HG02642 (cell line): Measurements from ENCODE around the gene AIPL1.

Experiments
- ATAC-seq: cut with Tn5 transposase; IDR thresholded peaks from one replicate; pipeline ENCODE4 v1.9.1; 2021; ENCODE audit warnings: mild to moderate bottlenecking; ENCODE audit not compliant: unreplicated experiment, poor library complexity

The AIPL1 gene

GRCh38 chr17:6468051-6468790 is 33.3 kb upstream of the AIPL1 start:
- no peak for ATAC-seq

GRCh38 chr17:6467567-6467966 is 32.6 kb upstream of the AIPL1 start:
- ATAC-seq, result no peak

DNA sequence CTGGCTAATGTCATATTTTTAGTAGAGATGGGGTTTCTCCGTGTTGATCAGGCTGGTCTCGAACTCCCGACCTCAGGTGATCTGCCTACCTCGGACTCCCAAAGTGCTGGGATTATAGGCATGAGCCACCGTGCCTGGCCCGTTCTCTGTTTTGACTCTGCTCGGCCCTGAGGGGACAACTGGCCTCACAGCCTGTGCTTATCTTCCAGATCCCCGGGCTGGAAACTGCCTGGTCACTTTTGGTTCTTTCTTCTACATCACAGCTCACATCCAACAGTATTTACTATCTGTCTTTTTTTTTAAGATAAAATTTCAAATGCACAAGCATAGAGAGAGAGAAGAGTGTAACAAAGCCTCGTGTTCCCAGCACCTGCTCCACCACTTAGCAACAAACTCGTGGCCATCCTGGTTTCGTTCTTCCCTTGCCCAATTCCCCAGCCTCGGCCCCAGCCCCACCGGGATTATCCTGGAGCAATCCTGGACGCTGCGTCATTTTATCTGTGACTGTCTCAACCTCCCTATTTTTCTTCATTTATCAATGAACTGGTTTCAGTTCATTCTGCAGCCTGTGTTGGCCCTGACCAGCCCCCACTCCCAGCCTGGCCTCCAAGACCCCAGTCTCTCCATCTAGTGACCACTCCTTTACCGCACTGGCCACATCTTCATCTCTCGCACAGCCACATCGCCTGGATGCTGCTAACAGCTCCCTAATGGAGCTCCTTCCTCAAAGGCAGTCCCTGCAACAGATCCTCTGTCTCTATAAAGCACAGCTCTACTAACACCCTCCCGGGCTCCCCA is 30.5 kb upstream of the AIPL1 start:
- ATAC-seq, result no peak

- no peak for ATAC-seq
Measured at GRCh38 chr17:6464446-6465041, 29.6 kb upstream of the AIPL1 start.

DNA sequence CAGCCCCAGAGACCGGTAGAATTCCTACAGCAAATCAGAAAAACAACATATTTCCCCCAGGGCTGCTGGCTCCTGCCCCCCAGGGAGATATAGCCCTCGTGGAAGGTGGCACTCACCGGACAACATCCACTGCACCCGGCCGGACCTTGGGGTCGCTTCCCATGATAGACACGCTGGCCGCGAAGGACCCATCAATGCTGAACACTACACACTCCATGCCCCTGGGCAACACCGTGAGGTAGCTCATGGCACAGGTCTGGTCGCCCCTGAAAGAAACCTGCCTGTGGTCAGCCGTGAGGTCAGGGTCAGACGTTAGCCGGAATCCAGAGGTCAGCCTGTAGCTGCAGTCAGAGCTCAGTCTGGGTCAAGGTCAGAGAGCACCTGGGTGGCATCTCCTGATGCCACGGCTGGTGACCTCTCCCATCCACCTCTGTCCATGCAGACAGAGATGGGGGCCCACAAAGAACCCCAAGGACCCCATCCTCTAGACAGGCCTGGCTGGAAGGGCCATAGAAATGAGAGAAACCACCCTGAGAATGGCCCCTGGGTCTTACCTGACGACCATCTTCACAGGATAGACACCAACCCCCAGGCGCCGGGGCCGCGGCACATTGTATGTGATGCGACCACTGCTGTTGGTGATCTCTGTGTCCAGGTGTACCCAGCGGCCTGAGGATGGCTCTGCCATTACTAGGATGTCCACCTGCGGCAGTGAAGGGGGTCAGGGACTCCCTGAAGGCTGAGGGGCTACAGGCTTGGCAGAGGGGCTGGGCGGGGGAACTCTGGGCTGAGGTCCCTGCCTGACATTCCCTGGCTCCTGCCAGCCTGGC is 28.9 kb upstream of the AIPL1 start:
- ATAC-seq, result no peak

- no peak for ATAC-seq
Measured at GRCh38 chr17:6462692-6463091, 27.8 kb upstream of the AIPL1 start.

- ATAC-seq, result no peak
Measured at GRCh38 chr17:6461792-6462524, 27.0 kb upstream of the AIPL1 start.

DNA sequence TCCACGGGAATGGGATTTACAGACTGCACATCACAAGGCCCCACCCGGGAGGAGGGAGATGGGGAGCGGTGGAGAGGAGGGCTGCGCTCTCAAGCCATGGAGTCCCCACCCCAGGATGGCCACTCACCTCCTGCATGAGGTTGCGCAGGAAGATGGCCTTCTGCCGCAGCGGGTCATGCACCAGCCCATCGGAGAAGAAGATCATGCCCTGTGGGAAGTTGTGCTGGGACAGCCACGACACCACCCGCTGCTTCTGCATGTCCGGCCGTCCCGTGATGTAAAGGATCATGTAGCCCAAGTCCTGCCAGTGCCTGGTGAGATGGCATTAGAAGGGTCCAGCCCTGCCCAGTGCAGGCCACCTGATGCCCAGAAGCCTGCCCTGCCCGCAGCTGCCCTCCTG is 26.3 kb upstream of the AIPL1 start:
- no peak for ATAC-seq

GRCh38 chr17:6460531-6461161 is 25.7 kb upstream of the AIPL1 start:
- no peak for ATAC-seq

DNA sequence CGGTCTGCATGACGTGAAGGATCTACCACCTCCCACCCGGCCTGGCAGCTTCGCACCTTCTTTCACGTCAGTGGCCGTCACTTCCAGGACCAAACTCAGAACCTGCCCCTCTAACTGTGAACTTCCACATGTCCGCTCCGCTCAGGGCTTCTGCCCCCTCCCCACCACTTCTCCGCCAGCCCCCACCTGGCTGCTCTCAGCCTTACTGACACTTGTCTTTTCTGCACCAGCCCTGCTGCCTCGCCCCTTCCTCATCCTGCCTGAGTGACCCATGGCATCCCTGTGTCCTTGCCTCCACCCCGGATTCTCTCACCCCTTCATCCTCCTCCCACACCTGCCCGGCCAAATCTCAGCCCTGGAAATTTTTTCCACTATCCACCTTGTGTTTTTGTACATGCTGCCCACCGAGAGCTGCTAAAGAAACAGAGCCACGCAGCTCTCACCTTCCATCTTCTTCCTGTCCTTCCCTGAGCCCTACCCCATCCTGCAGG is 23.6 kb upstream of the AIPL1 start:
- no peak for ATAC-seq

GRCh38 chr17:6457688-6458459 is 23.0 kb upstream of the AIPL1 start:
- ATAC-seq, result no peak

- no peak for ATAC-seq
Measured at GRCh38 chr17:6456914-6457687, 22.2 kb upstream of the AIPL1 start.

DNA sequence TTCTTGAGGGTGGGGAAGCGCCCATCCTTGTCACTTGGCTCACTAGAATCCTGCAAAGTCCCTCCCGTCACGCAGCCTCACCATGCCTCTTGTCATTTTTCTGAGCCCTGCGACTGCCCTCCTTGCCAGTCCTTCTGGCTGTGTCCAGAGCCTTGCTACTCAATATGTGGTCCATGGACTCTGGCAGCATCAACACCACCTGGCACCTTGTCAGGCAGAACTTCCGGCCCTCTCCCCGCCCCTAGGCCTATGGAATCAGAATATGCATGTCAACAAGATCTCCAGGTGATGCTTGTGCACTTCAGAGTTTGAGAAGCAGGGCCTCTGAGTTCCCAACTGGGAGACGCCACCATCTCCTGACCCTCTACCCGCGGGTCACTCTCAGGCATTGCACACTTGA is 21.4 kb upstream of the AIPL1 start:
- ATAC-seq, result no peak

GRCh38 chr17:6455321-6455705 is 20.4 kb upstream of the AIPL1 start:
- no peak for ATAC-seq

DNA sequence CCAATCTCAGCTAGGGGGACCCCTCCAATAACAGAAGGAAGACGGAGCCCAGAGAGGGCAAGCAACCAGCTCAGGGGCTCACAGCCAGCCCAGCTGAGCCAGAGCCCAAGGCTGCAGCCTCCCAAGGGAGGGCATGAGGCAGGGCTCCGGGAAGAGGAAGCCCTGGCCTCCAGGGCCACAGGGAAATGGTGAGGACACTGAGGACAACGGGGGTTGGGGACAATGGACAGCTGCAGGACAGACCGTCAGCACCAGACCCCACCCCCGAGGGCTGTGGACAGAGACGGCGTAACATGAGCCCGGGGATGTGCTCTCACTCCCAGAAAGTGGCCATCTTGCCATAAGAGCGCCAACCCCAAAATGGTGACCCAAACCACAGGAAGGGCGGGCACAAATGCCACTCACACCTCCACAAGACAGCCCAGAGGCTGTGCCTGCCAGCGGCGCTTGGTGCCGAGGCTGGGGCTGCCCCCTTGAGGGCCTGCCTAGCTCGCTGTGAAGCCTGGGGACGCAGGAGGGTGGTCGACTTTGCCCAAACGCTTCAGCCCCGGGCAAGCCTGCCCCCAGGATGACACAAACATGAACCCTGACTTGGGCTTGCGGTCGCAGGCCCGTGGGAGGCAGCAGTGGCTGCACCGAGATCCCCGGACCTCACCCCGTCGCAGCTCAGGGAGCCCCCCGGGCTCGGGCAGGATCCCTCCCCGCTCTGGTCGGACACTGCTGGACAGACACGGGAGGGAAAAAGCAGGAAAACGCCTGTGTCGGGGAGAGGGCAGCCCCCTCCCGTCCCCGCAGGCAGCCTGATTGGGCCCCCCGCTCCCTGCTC is 19.8 kb upstream of the AIPL1 start:
- ATAC-seq, result no peak

DNA sequence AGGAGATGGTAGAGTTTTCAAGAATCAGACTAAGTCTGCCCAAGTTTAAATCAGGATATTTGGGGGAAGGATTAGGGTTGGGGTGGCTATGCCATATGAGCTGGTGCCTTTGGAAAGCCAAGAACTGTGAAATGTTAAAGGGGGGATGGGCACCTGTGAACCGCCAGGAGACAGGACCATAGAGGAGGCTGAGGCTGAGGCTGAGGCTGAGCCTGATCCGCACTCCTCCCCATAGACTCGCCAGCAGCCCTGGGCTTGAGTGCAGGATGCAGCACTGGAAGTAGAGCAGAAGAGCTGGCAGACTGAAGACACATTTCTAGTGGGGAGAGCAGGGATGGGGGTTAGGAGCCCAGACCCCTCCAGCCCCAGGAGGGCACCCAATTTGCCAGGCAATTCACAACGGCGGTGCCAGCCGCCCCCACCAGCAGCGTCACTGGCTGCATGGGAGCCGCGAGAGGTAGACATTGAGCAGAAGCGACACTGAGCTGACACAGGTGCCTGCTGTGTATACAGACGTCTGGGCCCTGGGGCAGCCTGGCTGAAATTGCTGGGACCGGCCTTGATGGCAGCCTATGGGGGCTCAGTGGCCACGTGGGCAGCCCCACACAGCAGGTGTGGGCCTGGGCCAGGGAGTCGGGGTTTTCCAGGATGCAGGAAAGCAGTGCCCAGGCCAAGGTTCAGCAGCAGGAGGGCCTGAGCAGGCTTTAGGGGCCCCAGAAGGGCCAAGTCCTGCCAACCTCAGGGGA is 18.5 kb upstream of the AIPL1 start:
- ATAC-seq, result no peak
